Activated CD4-positive, alpha-beta T cell treated with anti-CD3 and anti-CD28 coated beads, Interleukin-2, amount 10 ng/mL, durations not matched to agents 24 days and 14 days (primary cell): ENCODE data around the gene DCUN1D4. TPM values are rescaled to one million over a fixed set of nuclear protein-coding genes. Genes with fewer than 3 reads are reported as not detected.

Experiments
- DNase-seq: peaks from one replicate; pipeline ENCODE4 v3.0.0; 2022
- H3K27ac Mint-ChIP-seq: one replicate; pipeline ENCODE4 v1.8.0; 2022; ENCODE audit warnings: mild to moderate bottlenecking, mixed read lengths
- H3K27me3 Mint-ChIP-seq: one replicate; pipeline ENCODE4 v1.8.0; 2022; ENCODE audit warnings: mixed read lengths
- H3K36me3 Mint-ChIP-seq: one replicate; pipeline ENCODE4 v1.8.0; 2022; ENCODE audit warnings: low read depth, mild to moderate bottlenecking, mixed read lengths
- H3K4me1 Mint-ChIP-seq: one replicate; pipeline ENCODE4 v1.8.0; 2021; ENCODE audit warnings: mixed read lengths
- H3K4me3 Mint-ChIP-seq: one replicate; pipeline ENCODE4 v1.8.0; 2022; ENCODE audit warnings: mild to moderate bottlenecking, moderate library complexity, mixed read lengths
- H3K9me3 Mint-ChIP-seq: one replicate; pipeline ENCODE4 v1.8.0; 2021; ENCODE audit warnings: mixed read lengths
- intact Hi-C: fragments of 100-400 bp; cut with micrococcal nuclease; formaldehyde crosslinking; loops from one replicate; pipeline ENCODE4 v1.15.1; 2023
- total RNA-seq: library from RNA; stranded (reverse); gene quantifications from 2 replicates; pipeline ENCODE4 v1.2.3, GENCODE V29; 2022

DCUN1D4 gene
- total RNA-seq, 1 donor from 2014 or later = 34.3 TPM

DNA sequence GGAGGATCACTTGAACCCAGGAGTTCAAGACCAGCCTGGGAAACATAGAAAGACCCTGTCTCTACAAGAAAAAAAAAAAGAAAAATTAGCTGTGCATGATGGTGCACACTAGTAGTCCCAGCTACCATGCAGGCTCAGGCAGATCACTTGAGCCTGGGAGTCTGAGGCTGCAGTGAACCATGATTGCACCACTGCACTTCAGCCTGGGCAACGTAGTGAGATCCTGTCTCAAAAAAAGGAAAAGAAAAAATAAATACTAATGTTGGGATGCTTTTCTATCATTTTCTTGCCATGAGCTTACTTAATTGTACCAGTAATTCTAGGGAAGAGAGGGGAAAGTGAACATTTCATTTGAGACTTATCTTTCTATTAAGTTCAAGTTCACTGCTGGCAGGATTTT is 19.8 kb downstream of the DCUN1D4 start:
- intact Hi-C loops = no loop called here
- Mint-ChIP-seq H3K36me3 (peaks cover 20% of the 10 kb centered on the region), H3K9me3 (no peaks in the 10 kb centered on the region), H3K27me3 (no peaks in the 10 kb centered on the region), H3K4me3 (no peak overlapping the region), H3K27ac (no peak overlapping the region), H3K4me1 (peaks cover 6% of the 10 kb centered on the region)
- DNase-seq = no peak

DNA sequence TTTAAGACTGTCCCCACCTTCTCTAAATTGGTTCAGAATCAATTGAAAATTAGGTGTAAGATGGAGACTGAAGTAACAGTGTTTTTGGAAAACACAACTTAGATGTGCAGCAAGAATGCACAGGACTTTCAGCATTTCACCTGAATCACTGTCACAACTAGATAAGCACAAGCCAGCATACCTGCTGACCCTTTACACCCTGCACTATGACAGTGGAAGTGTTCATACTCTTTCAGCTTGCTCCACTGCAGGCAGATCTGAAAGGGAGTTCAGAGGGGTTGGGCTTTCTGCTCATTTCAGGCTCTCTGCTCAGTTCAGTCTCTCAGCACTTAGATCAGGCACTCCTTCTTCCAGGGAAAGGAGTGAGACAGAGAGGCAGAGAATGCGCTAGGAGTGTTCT is 22.8 kb downstream of the DCUN1D4 start:
- Mint-ChIP-seq H3K4me1 (peaks cover 6% of the 10 kb centered on the region), H3K36me3 (peaks cover 20% of the 10 kb centered on the region), H3K4me3 (no peak overlapping the region), H3K9me3 (no peaks in the 10 kb centered on the region), H3K27ac (no peak overlapping the region), H3K27me3 (no peaks in the 10 kb centered on the region)
- intact Hi-C loops = no loop called here
- no peak for DNase-seq

DNA sequence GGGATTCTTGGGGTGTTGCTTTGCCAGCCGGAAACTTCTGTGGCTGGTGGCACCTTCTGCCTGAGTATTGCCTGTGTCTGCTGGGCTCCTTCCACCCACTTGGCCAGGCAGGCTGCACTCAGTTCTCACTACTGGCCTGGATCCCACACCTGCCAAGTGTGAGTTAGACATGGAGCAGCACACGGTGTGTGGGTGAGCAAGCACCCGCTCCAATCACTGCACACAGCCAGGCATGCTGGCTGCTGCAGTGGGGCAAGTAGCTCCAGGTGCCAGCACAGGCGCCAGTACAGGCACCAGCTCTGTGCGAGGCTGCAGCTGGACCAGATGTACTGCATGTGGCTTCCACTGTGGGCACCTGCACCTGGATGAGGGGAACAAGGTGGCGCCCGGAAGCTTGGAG is 23.9 kb downstream of the DCUN1D4 start:
- Mint-ChIP-seq H3K27ac (no peak overlapping the region), H3K36me3 (peaks cover 25% of the 10 kb centered on the region), H3K9me3 (no peaks in the 10 kb centered on the region), H3K27me3 (no peaks in the 10 kb centered on the region), H3K4me3 (no peak overlapping the region), H3K4me1 (peaks cover 4% of the 10 kb centered on the region)
- DNase-seq = no peak
- intact Hi-C loops = no loop called here

DNA sequence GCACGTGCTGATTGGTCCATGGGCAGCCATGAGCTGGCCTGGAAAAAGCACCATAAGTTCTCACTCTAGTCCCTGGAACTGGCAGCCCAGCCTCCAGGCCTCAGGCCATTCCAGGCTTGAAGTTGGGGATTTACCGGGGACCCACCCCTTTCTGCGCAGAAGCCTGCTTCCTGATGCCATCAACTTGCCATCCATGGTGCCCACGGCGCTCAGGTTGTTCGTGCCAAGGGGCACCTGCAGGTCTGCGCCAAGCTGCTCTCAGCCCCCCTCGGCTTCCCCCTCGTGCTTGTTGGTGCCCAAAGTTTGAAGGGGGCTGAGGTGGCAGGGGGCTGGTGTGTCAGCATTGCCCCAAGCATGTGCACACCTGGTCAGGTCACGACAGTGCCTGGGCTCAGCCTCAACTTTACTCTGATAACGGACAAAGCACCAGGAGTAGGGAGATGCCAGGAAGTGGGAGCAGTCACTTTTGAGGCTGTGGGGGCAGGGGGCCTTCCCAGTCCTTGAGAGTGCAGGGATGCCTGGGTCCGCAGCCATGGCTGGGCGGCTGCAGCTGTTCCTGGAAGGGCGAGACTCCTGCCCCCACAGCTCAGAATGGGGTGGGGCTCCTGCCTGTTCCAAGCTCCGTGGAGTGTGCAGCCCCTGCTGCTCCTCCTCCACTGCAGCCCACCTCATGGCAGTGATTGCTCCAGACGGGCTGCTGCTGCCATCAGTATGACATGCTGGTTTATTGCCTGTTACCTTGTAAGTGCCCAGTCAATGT is 24.9 kb downstream of the DCUN1D4 start:
- Mint-ChIP-seq H3K4me1 (no peaks in the 10 kb centered on the region), H3K9me3 (no peaks in the 10 kb centered on the region), H3K36me3 (peaks cover 32% of the 10 kb centered on the region), H3K27me3 (no peaks in the 10 kb centered on the region), H3K4me3 (no peak overlapping the region), H3K27ac (no peak overlapping the region)
- intact Hi-C loops = no loop called here
- no peak for DNase-seq

DNA sequence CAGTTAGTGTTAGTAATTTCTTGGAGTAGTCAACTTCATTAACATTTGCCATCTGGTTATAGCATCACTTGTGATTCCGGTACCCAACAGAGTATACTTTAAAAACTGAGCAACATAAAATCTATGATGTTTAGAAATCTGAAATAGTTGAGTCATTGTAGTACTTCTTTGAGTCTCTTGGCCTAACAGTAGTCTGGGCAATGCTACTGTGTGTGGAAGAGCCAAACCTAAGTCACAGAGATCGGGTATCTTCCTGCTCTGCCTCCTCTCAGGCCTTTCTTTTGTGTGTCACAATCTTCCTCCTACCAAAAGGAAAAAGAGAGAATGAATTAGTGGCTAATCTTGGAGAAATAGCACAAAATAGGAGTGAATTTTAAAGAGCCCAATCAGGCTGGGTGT is 25.5 kb downstream of the DCUN1D4 start:
- Mint-ChIP-seq H3K27ac (no peak overlapping the region), H3K4me1 (no peaks in the 10 kb centered on the region), H3K27me3 (no peaks in the 10 kb centered on the region), H3K4me3 (no peak overlapping the region), H3K9me3 (no peaks in the 10 kb centered on the region), H3K36me3 (peaks cover 38% of the 10 kb centered on the region)
- DNase-seq = no peak
- intact Hi-C loops = no loop called here

DNA sequence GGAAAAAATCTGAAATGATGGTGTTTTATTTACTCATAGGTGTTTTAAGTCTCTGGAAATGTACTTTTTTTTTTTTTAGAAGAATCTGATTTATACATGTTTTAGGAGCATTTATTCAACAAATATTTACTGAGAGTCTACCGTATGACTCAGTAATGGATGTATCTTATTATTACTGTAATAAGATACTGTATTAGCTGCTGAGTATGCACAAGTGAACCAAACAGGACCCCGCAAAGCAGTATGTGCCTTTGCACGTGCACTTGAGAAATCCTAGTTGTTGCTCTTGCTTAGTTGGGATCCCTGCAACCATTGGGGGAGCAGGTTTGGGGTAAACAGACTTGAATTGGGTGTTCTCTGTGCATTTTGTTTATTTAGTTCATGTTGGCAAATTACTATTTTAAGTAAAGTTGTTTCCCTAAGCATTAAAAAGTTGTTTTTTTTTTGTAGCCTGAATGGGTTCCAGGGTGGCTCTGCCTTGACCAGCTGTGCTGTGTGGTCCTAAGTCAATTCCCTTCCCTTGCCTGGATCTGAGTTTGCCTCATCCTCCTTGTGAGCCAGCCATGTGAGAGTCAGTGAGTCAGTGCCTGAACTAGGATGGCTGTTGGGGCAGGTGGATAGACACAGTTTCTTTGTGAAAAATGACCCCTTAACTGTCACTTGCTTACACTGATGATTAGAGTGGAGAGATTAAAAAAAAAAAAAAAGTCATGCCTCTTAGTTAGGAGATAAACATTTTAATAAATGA is 27.7 kb downstream of the DCUN1D4 start:
- intact Hi-C loops = no loop called here
- no peak for DNase-seq
- H3K9me3 Mint-ChIP-seq = no peaks in the 10 kb centered on the region
- H3K4me3 Mint-ChIP-seq = no peak overlapping the region
- H3K27ac Mint-ChIP-seq = no peak overlapping the region
- H3K27me3 Mint-ChIP-seq = no peaks in the 10 kb centered on the region
- no peaks in the 10 kb centered on the region for H3K4me1 Mint-ChIP-seq
- H3K36me3 Mint-ChIP-seq = peaks cover 48% of the 10 kb centered on the region

DNA sequence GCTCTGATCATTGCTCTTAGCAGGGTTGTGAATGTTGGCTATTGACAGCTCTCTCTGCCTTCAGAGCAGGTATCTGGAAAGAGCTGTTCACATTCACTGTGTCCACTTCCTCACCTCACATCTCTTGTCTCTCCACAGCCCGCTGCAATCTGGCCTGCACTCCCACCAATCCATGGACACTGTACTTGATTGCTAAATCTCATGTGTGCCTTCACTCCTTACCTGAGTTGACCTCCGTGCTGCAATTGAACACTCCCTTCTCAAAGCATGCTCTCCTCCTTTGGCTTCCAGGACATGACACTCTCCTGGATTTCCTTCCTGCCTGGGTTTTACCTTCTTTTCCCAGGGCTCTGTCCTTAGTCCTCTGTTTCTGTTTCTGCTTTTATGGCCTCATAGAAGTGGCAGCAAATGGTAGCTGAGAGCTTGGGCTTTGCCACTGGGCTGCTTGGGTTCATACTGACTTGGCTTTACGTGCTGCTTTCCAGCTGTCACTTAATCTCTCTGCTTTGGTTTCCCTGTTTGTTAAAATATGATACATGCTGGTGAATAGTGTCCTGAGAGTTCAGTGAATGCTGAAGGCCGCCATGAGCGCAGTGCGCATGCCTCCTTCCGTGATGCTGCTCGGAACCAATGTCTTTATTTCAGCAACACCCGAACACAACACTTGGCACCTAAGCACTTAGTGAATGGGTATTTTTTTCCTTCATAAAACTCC is 29.5 kb downstream of the DCUN1D4 start:
- DNase-seq = no peak
- H3K36me3 Mint-ChIP-seq = peaks cover 51% of the 10 kb centered on the region
- H3K4me3 Mint-ChIP-seq = no peak overlapping the region
- no peaks in the 10 kb centered on the region for H3K9me3 Mint-ChIP-seq
- no peaks in the 10 kb centered on the region for H3K4me1 Mint-ChIP-seq
- no peaks in the 10 kb centered on the region for H3K27me3 Mint-ChIP-seq
- intact Hi-C loops = no loop called here
- H3K27ac Mint-ChIP-seq = no peak overlapping the region

DNA sequence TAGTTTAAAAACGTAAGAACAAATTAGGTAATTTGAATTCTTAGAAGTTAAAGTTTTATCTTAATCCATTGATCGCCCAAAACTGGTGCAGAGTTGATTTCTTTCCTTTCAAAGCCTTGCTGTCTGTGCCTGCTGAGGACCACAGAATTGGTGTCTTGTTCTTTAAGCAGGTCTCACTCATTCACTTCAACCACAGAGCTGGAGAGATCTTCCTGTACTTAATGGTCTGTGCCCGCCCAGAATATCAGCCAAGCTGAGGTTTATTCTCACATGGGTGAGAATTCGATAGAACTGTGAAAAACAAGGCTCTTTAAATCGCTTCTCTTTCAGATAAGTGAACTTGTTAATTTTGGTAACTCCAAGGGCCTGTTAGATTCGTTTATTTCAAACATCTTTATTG is 31.6 kb downstream of the DCUN1D4 start:
- Mint-ChIP-seq H3K27me3 (no peaks in the 10 kb centered on the region), H3K4me1 (no peaks in the 10 kb centered on the region), H3K36me3 (peaks cover 57% of the 10 kb centered on the region), H3K27ac (no peak overlapping the region), H3K4me3 (no peak overlapping the region), H3K9me3 (no peaks in the 10 kb centered on the region)
- intact Hi-C loops = no loop called here
- DNase-seq = no peak

DNA sequence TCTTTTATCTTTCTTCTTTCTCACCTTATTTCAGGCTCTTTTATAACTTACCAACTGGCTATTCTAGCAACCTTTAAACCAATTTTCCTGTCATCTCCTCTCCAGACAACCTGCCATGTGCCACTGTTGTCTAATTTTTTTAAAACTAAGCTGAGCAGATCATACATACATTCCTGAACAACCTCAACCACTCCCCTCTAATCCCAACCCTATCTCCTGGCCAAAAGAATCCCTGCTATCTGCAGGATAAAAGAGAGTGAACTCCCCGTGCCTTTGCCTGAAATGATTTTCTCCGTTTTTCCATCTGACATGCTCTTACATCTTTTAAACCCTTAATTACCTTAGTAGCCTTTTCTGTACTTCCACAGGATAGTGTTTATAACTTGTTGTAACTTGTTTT is 35.5 kb downstream of the DCUN1D4 start:
- Mint-ChIP-seq H3K36me3 (peaks cover 45% of the 10 kb centered on the region), H3K4me3 (no peak overlapping the region), H3K27ac (no peak overlapping the region), H3K9me3 (no peaks in the 10 kb centered on the region), H3K4me1 (no peaks in the 10 kb centered on the region), H3K27me3 (no peaks in the 10 kb centered on the region)
- DNase-seq = no peak
- intact Hi-C loops = no loop called here

DNA sequence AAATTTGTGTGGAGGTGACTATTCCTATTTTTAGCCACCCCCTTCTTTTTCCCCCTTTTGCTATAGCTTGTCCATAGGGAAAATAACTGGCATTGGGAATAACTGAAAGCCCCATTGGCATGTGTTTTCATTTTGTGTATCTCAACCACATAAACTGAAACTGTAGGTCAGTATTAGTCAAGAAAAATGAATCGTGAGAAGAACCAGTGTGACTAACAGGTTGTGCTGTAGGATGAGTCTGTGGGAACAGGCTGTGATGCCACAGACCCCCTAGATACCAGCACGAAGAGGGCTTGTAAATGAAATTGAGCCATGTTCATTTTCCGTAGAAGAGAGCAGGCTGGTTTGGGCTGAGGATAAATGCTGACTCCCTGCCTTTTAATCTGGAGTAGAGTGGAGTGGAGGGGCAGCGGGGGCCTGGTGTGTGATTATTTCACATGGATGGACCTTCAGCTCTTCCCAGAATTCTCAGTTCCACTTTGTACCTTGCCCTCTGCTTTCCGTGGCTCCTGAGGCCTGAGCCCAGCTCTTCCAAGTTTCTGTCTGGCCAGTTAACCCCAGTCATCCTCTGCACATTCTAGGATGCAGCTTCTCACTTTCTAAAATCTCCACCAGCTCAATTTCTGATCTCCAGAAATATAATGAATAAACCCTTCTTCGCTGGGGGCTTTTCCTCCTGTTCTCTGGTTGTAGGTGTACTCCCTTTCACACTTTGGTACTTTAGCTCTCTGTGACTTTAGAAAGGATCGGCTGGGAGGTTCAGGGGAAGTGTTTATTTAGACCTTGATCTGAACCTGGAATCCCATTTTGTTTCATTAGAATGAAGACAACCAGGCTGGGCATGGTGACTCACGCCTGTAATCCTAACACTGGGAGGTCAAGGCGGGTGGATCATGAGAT is 37.3 kb downstream of the DCUN1D4 start:
- no peak for DNase-seq
- H3K36me3 Mint-ChIP-seq = peaks cover 35% of the 10 kb centered on the region
- intact Hi-C loops = no loop called here
- no peaks in the 10 kb centered on the region for H3K27me3 Mint-ChIP-seq
- H3K4me1 Mint-ChIP-seq = peaks cover 3% of the 10 kb centered on the region
- H3K27ac Mint-ChIP-seq = no peak overlapping the region
- no peak overlapping the region for H3K4me3 Mint-ChIP-seq
- H3K9me3 Mint-ChIP-seq = no peaks in the 10 kb centered on the region

DNA sequence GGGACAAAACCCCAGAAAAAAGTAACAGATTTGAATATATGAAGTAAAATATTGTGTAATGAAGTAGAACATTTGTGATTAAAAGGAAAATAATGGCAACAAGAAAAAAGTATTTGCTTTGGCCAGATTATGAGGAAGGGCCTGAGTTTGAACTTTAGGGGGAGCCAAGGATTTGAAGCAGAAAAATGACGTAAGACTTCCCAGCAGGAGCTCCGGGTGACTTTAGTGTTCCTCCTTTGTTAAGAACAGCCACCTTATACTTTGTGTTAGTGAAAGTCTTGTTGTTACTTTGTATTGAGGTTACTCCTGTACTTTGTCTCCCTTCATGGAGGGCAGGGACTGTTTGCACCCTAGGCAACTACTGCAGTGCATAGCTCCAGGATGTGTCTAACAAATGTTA is 41.1 kb downstream of the DCUN1D4 start:
- Mint-ChIP-seq H3K36me3 (peaks cover 21% of the 10 kb centered on the region), H3K9me3 (no peaks in the 10 kb centered on the region), H3K4me1 (peaks cover 3% of the 10 kb centered on the region), H3K27ac (no peak overlapping the region), H3K27me3 (no peaks in the 10 kb centered on the region), H3K4me3 (no peak overlapping the region)
- intact Hi-C loops = no loop called here
- DNase-seq = no peak

DNA sequence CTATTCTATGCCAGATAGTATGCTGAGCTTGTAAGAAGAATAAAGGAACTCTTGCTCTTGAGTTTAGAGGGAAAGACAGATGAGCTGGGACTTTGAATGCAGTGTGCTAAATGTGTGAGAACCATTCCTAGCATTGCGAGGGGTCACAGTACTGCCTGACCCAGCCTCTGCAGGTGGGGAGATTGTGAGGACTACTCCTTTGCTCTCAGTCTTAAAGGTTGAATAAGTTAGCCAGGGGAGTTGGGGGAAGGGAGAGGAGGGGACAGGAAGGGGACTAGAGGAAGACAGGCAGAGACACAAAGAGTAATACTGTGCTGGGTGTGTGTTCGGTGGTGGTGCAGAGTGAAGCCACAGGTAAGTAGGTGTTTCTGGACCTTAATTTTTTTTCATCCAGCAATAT is 41.7 kb downstream of the DCUN1D4 start:
- Mint-ChIP-seq H3K36me3 (peaks cover 21% of the 10 kb centered on the region), H3K27me3 (no peaks in the 10 kb centered on the region), H3K4me3 (no peak overlapping the region), H3K4me1 (peaks cover 3% of the 10 kb centered on the region), H3K27ac (no peak overlapping the region), H3K9me3 (no peaks in the 10 kb centered on the region)
- no peak for DNase-seq
- intact Hi-C loops = no loop called here

DNA sequence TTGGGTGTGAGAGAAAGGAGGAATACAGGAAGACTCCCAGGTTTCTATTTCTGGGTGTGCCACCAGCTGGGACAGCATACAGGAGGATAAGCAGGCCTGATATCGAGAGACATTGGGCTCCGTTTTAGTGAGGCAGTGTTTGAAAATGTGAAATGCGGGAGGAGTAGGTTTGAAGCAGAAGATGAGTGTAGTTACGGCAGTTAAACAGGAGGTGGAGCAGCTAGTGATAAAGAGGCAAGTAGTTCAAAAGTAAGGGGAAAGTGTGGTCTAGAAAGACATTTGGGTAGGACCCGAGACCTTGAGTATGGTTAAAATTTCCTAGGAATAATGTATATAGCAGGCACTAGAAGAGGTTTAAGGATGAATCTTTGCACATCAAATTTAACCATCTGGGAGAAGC is 42.4 kb downstream of the DCUN1D4 start:
- no peak for DNase-seq
- Mint-ChIP-seq H3K36me3 (peaks cover 25% of the 10 kb centered on the region), H3K27me3 (no peaks in the 10 kb centered on the region), H3K4me3 (no peak overlapping the region), H3K4me1 (peaks cover 3% of the 10 kb centered on the region), H3K9me3 (no peaks in the 10 kb centered on the region), H3K27ac (no peak overlapping the region)
- intact Hi-C loops = no loop called here
